Tibial nerve (tissue), 3 donors: ENCODE measurements around the gene MARS1.

Experiments
- CTCF ChIP-seq, 5 experiments: fragments of 200-600 bp in 3 of 5; fragments of 450-650 bp in 2 of 5; sonication (generic) in 3 of 5; IDR thresholded peaks; one replicate each; pipeline ENCODE4 v1.5.1; 2016 to 2019; ENCODE audit warnings: antibody characterized with exemption in 5 of 5, mild to moderate bottlenecking in 3 of 5, moderate library complexity in 2 of 5
- POLR2A ChIP-seq, 2 donors: fragments of 450-650 bp; IDR thresholded peaks; one replicate each; pipeline ENCODE4 v1.6.1; 2017; ENCODE audit warnings: antibody characterized with exemption in 2 of 2, mild to moderate bottlenecking in 2 of 2, moderate library complexity in 2 of 2

DNA sequence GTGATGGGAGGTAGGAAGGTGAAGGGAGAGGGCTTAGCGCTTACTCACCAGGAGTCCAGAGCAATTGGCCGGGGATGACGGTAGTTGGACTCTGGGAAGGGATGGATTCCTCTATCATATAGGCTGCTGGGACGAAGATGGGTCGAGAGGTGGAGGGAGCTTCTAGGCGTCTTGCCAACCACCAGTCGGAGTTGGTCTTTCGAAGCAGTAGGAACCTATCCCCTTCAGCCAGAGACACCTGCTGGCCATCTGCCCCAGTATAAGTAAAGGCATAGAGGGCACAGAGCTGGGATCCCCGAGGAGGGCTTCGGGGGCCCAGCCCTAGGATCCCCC is 8.9 kb upstream of the MARS1 start:
- no peak for TF ChIP-seq CTCF (IDR thresholded peaks at IDR 0.05)
- no peak for TF ChIP-seq POLR2A (IDR thresholded peaks at IDR 0.05)
